GM12878 (cell line): ENCODE results near the gene CNTNAP2. TPM values are rescaled to one million over a fixed set of nuclear protein-coding genes. Genes with fewer than 3 reads are reported as not detected.

ENCODE experiments used
- ATAC-seq: fragments of 200-7000 bp; cut with Tn5 transposase; 3 replicates; pipeline ENCODE4 v1.9.1; 2020; ENCODE audit warnings: mild to moderate bottlenecking, moderate library complexity
- BruUV-seq: library from RNA; stranded (reverse); fragments of 400-500 nt; replicated peaks from 2 replicates; lab custom pipeline; 2021; lab: Mats Ljungman, UMichigan
- CTCF ChIA-PET: fragments of 300-600 bp; sonication (Branson Sonifier 250); formaldehyde crosslinking; extraction: SDS; loops from one replicate; lab custom pipeline; 2021; ENCODE audit warnings: inconsistent platforms; lab: Yijun Ruan, JAX
- POLR2A ChIA-PET: fragments of 350-600 bp; formaldehyde crosslinking; extraction: SDS; loops from one replicate; lab custom pipeline; 2021; ENCODE audit warnings: inconsistent platforms; lab: Charles Lee
- RAD21 ChIA-PET: fragments of 300-600 bp; sonication (Branson Sonifier 250); formaldehyde crosslinking; loops from one replicate; lab custom pipeline; 2023; ENCODE audit warnings: antibody characterized with exemption; ENCODE audit not compliant: unreplicated experiment; lab: Charles Lee
- SMC1A ChIA-PET: fragments of 300-600 bp; sonication (Branson Sonifier 250); formaldehyde crosslinking; loops from one replicate; lab custom pipeline; 2023; ENCODE audit not compliant: unreplicated experiment, uncharacterized antibody; lab: Charles Lee
- DNase-seq: peaks from one replicate; pipeline ENCODE4 v3.0.0-alpha.2; 2011; ENCODE audit warnings: low read depth, low spot score
- FAIRE-seq: peaks from 3 replicates; lab custom pipeline; 2011; peaks lifted over from hg19 to GRCh38; lab: Jason Lieb, UNC
- H2AFZ ChIP-seq: 2 replicates; pipeline ENCODE4 v1.6.0; 2011; ENCODE audit warnings: low read depth, low read length, control low read depth; ENCODE audit not compliant: control insufficient read depth
- H3K27ac ChIP-seq: 2 replicates; pipeline ENCODE4 v1.5.1; 2011; ENCODE audit warnings: control low read depth; ENCODE audit not compliant: control insufficient read depth, insufficient read depth
- H3K27me3 ChIP-seq, 2 experiments: replicated peaks in 1 of 2; 2 replicates each; pipeline versions ENCODE4 v1.6.0 to v1.6.1; 2011; ENCODE audit warnings: low read length in 1 of 2; ENCODE audit not compliant: control insufficient read depth in 2 of 2, insufficient read depth in 2 of 2
- H3K36me3 ChIP-seq, 2 experiments: 2 replicates each; pipeline ENCODE4 v1.5.1; 2011; ENCODE audit warnings: low read length in 1 of 2; ENCODE audit not compliant: control insufficient read depth in 2 of 2, insufficient read depth in 2 of 2
- H3K4me1 ChIP-seq: 2 replicates; pipeline ENCODE4 v1.6.1; 2011; ENCODE audit warnings: mild to moderate bottlenecking, low read length, moderate library complexity, mixed read lengths; ENCODE audit not compliant: control insufficient read depth, insufficient read depth
- H3K4me2 ChIP-seq: 2 replicates; pipeline ENCODE4 v1.6.0; 2011; ENCODE audit warnings: control low read depth; ENCODE audit not compliant: control insufficient read depth, insufficient read depth
- H3K4me3 ChIP-seq: fragments of 200-600 bp; sonication (generic); 2 replicates; pipeline ENCODE4 v1.5.1; 2016
- H3K79me2 ChIP-seq: 2 replicates; pipeline ENCODE4 v1.6.0; 2011; ENCODE audit warnings: low read length; ENCODE audit not compliant: control insufficient read depth, insufficient read depth
- H3K9ac ChIP-seq: 2 replicates; pipeline ENCODE4 v1.8.0; 2011; ENCODE audit warnings: low read length, control low read depth, mixed read lengths; ENCODE audit not compliant: control insufficient read depth, insufficient read depth
- H3K9me3 ChIP-seq: replicated peaks from 3 replicates; pipeline ENCODE4 v1.5.1; 2011; ENCODE audit warnings: mild to moderate bottlenecking, low read length; ENCODE audit not compliant: control insufficient read depth, insufficient read depth
- H4K20me1 ChIP-seq: 2 replicates; pipeline ENCODE4 v1.6.0; 2011; ENCODE audit not compliant: control insufficient read depth, insufficient read depth
- ATF3 ChIP-seq: IDR thresholded peaks from 2 replicates; pipeline ENCODE4 v1.6.1; 2011; ENCODE audit warnings: low read depth, mild to moderate bottlenecking, low read length, moderate library complexity, borderline replicate concordance; ENCODE audit errors: extremely low read depth
- CREB1 ChIP-seq: IDR thresholded peaks from 2 replicates; pipeline ENCODE4 v1.6.1; 2012; ENCODE audit warnings: low read depth, mild to moderate bottlenecking, inconsistent platforms
- FOXK2 ChIP-seq: fragments of 450-650 bp; IDR thresholded peaks from 2 replicates; pipeline ENCODE4 v1.6.1; 2017; ENCODE audit warnings: mild to moderate bottlenecking, moderate library complexity
- IKZF2 ChIP-seq, 2 experiments: fragments of 450-650 bp; IDR thresholded peaks; 2 replicates each; pipeline ENCODE4 v1.6.1; 2017; ENCODE audit warnings: mild to moderate bottlenecking in 2 of 2, moderate library complexity in 2 of 2
- LARP7 ChIP-seq: fragments of 450-650 bp; IDR thresholded peaks from 2 replicates; pipeline ENCODE4 v1.6.1; 2017; ENCODE audit warnings: mild to moderate bottlenecking
- MEF2B ChIP-seq: fragments of 450-650 bp; IDR thresholded peaks from 2 replicates; pipeline ENCODE4 v1.6.1; 2018; ENCODE audit warnings: mild to moderate bottlenecking, moderate library complexity; ENCODE audit not compliant: partially characterized antibody, poor library complexity, severe bottlenecking
- MYC ChIP-seq: IDR thresholded peaks from 2 replicates; pipeline ENCODE4 v1.6.1; 2011; ENCODE audit warnings: mild to moderate bottlenecking, low read length, moderate library complexity, inconsistent platforms; ENCODE audit not compliant: insufficient read depth, insufficient replicate concordance, insufficient read length, severe bottlenecking
- WGBS: methylation state at CpG from one replicate; pipeline ENCODE4 v1.1.6; 2016; ENCODE audit warnings: low lambda C conversion rate; ENCODE audit not compliant: insufficient replicate concordance, insufficient coverage; ENCODE audit errors: missing lambda C conversion rate; 5-methylcytosine and 5-hydroxymethylcytosine counted together
- in situ Hi-C: fragments of 300-500 bp; cut with MboI; formaldehyde crosslinking; loops from 9 replicates; pipeline ENCODE4 v1.14.3; 2018; ENCODE audit warnings: mixed read lengths
- intact Hi-C: fragments of 100-400 bp; cut with micrococcal nuclease; formaldehyde crosslinking; loops from one replicate; pipeline ENCODE4 v1.14.2; 2022; ENCODE audit not compliant: unreplicated experiment
- polyA plus RNA-seq, 11 experiments: library from polyadenylated mRNA; depleted of rRNA in 4 of 11; unstranded in 6 of 11; stranded (reverse) in 5 of 11; fragments of >200 nt; fragmentation: Nextera tagmentation in 4 of 11; fragmentation: Illumina TruSeq in 1 of 11; extraction: Ambion mirVana in 4 of 11; extraction: Trizol in 1 of 11; gene quantifications; 1 replicate in 1 of 11; 2 replicates in 10 of 11; pipeline versions ENCODE4 v1.2.1 to v1.2.3, GENCODE V29; 2011 to 2016; ENCODE audit warnings: inconsistent platforms in 2 of 11, missing spikeins in 2 of 11, low read depth in 1 of 11
- total RNA-seq, 4 experiments: library from RNA; depleted of rRNA in 3 of 4; stranded (reverse); fragments of >200 nt in 3 of 4; fragmentation: Illumina TruSeq in 1 of 4; extraction: Trizol in 1 of 4; gene quantifications; 2 replicates each; pipeline versions ENCODE4 v1.2.1 to v1.2.3, GENCODE V29; 2013 to 2021

The CNTNAP2 gene
- total and polyA plus RNA-seq, 10 of the 15 experiments (the other 5 are each of a cell fraction or from before 2014, with no cell fraction given), result 0.03 to 0.08 (median 0.03) TPM; not detected in 7

- Histone ChIP-seq H3K27ac (no peak overlapping the region), H2AFZ (no peak overlapping the region), H3K36me3 (no peaks in the 10 kb centered on the region), H3K9me3 (no peaks in the 10 kb centered on the region), H4K20me1 (no peaks in the 10 kb centered on the region), H3K27me3 (no peaks in the 10 kb centered on the region), H3K4me1 (no peaks in the 10 kb centered on the region), H3K4me3 (no peak overlapping the region), H3K79me2 (no peaks in the 10 kb centered on the region), H3K4me2 (no peak overlapping the region), H3K9ac (no peak overlapping the region)
- RAD21 ChIA-PET, result no interaction called here
- no peak for DNase-seq
- WGBS, result 29% methylated on average over 8 of the region's 8 CpGs
- POLR2A ChIA-PET, result no interaction called here
- in situ Hi-C loops (no loop called here), intact Hi-C loops (no loop called here)
- FAIRE-seq, result no peak
- BruUV-seq, result no TSS peak
- SMC1A ChIA-PET, result no interaction called here
- no peak for ATAC-seq
- CTCF ChIA-PET, result no interaction called here
- TF ChIP-seq MYC, result no peak
- TF ChIP-seq IKZF2 (IDR thresholded peaks at IDR 0.05), result no peak
- no peak for TF ChIP-seq ATF3
- no peak for TF ChIP-seq CREB1
- no peak for TF ChIP-seq LARP7
Measured at GRCh38 chr7:148155826-148156225, 2039.2 kb downstream of the CNTNAP2 start.

GRCh38 chr7:148156233-148156632, 2039.6 kb downstream of the CNTNAP2 start:
- DNase-seq (no peak), FAIRE-seq (no peak), ATAC-seq (no peak)
- in situ Hi-C loops (no loop called here), intact Hi-C loops (no loop called here)
- 62% methylated on average over 6 of the region's 6 CpGs for WGBS
- H3K9ac ChIP-seq, result no peak overlapping the region
- H3K4me1 ChIP-seq, result no peaks in the 10 kb centered on the region
- no peaks in the 10 kb centered on the region for H3K79me2 ChIP-seq
- no peak overlapping the region for H3K4me2 ChIP-seq
- ChIA-PET SMC1A (no interaction called here), CTCF (no interaction called here), POLR2A (no interaction called here), RAD21 (no interaction called here)
- no TSS peak for BruUV-seq
- H2AFZ ChIP-seq, result no peak overlapping the region
- no peaks in the 10 kb centered on the region for H3K27me3 ChIP-seq
- H3K9me3 ChIP-seq, result no peaks in the 10 kb centered on the region
- no peak overlapping the region for H3K4me3 ChIP-seq
- TF ChIP-seq MEF2B, result no peak
- TF ChIP-seq FOXK2, result no peak
- H4K20me1 ChIP-seq, result no peaks in the 10 kb centered on the region
- no peaks in the 10 kb centered on the region for H3K36me3 ChIP-seq
- no peak overlapping the region for H3K27ac ChIP-seq
